K562 (cell line): ENCODE data around the gene CARD8. TPM values are rescaled to one million over a fixed set of nuclear protein-coding genes. Genes with fewer than 3 reads are reported as not detected.

Source experiments
- ARNT ChIP-seq, 2 experiments: fragments of 450-650 bp; IDR thresholded peaks; 2 replicates each; pipeline ENCODE4 v1.6.1; 2016; ENCODE audit warnings: mild to moderate bottlenecking in 1 of 2
- CHD2 ChIP-seq: IDR thresholded peaks from 2 replicates; pipeline ENCODE4 v1.6.1; 2011; ENCODE audit warnings: low read depth, low read length
- GABPB1 ChIP-seq: sonication (generic); formaldehyde crosslinking; IDR thresholded peaks from 2 replicates; pipeline ENCODE4 v1.8.0; 2022; ENCODE audit warnings: mild to moderate bottlenecking, missing genetic modification reagents
- GATA2 ChIP-seq: sonication (generic); formaldehyde crosslinking; IDR thresholded peaks from 2 replicates; pipeline ENCODE4 v1.4.0; 2020; ENCODE audit warnings: mild to moderate bottlenecking, missing genetic modification reagents
- KAT7 ChIP-seq: sonication (generic); formaldehyde crosslinking; IDR thresholded peaks from 2 replicates; pipeline ENCODE4 v1.8.0; 2022; ENCODE audit warnings: missing genetic modification reagents, mild to moderate bottlenecking, borderline replicate concordance
- MBD1 ChIP-seq: fragments of 250-450 bp; sonication (Bioruptor Pico); IDR thresholded peaks from 2 replicates; pipeline ENCODE4 v1.8.0; 2022; ENCODE audit warnings: inconsistent platforms
- MLX ChIP-seq, 2 experiments: fragments of 450-650 bp in 1 of 2; sonication (generic) in 1 of 2; formaldehyde crosslinking; conservative IDR thresholded peaks; 2 replicates each; pipeline versions ENCODE4 v1.4.0 to v1.8.1; 2020 to 2022; ENCODE audit warnings: mild to moderate bottlenecking in 1 of 2, missing genetic modification reagents in 1 of 2
- NCOA4 ChIP-seq: fragments of 450-650 bp; IDR thresholded peaks from 2 replicates; pipeline ENCODE4 v1.6.1; 2018; ENCODE audit warnings: mild to moderate bottlenecking; ENCODE audit not compliant: partially characterized antibody
- NFIX ChIP-seq: fragments of 250-450 bp; sonication (Bioruptor Pico); IDR thresholded peaks from 2 replicates; pipeline ENCODE4 v1.4.0; 2020; ENCODE audit warnings: low read depth, mild to moderate bottlenecking, moderate library complexity
- NONO ChIP-seq, 2 experiments: fragments of 200-400 bp in 1 of 2; fragments of 450-650 bp in 1 of 2; formaldehyde crosslinking in 1 of 2; IDR thresholded peaks; 2 replicates each; pipeline ENCODE4 v1.6.1; 2017; ENCODE audit warnings: low read depth in 2 of 2, mild to moderate bottlenecking in 2 of 2, moderate library complexity in 2 of 2, low read length in 1 of 2
- PML ChIP-seq: IDR thresholded peaks from 2 replicates; pipeline ENCODE4 v1.6.1; 2012; ENCODE audit warnings: low read length, inconsistent platforms
- POLR3A ChIP-seq: IDR thresholded peaks from 2 replicates; pipeline ENCODE4 v1.6.1; 2011; ENCODE audit warnings: borderline replicate concordance, mild to moderate bottlenecking, moderate library complexity; ENCODE audit not compliant: insufficient read length, insufficient read depth; ENCODE audit errors: extremely low read depth
- PREB ChIP-seq: sonication (generic); formaldehyde crosslinking; IDR thresholded peaks from 2 replicates; pipeline ENCODE4 v1.8.1; 2023; ENCODE audit warnings: mild to moderate bottlenecking, missing genetic modification reagents
- PURB ChIP-seq: sonication (generic); formaldehyde crosslinking; IDR thresholded peaks from 2 replicates; pipeline ENCODE4 v1.9.0; 2021; ENCODE audit warnings: low read depth, mild to moderate bottlenecking, missing genetic modification reagents
- RBBP5 ChIP-seq: fragments of 200-600 bp; sonication (generic); IDR thresholded peaks from 2 replicates; pipeline ENCODE4 v1.6.1; 2012; ENCODE audit warnings: borderline replicate concordance, mild to moderate bottlenecking, low read length, control low read depth, inconsistent platforms; ENCODE audit not compliant: insufficient read depth, poor library complexity, severe bottlenecking
- RBM15 ChIP-seq: fragments of 200-400 bp; formaldehyde crosslinking; IDR thresholded peaks from 2 replicates; pipeline ENCODE4 v1.6.1; 2018; ENCODE audit warnings: mild to moderate bottlenecking, low read length, moderate library complexity; ENCODE audit not compliant: insufficient read depth
- RUNX1 ChIP-seq: sonication (generic); IDR thresholded peaks from 2 replicates; pipeline ENCODE4 v1.6.1; 2016; ENCODE audit warnings: antibody characterized with exemption, low read depth
- SIX5 ChIP-seq, 2 experiments: IDR thresholded peaks; 2 replicates each; pipeline ENCODE4 v1.6.1; 2011; ENCODE audit warnings: low read length in 2 of 2, borderline replicate concordance in 1 of 2, low read depth in 1 of 2, mild to moderate bottlenecking in 1 of 2, moderate library complexity in 1 of 2; ENCODE audit not compliant: insufficient read depth in 1 of 2
- SRF ChIP-seq, 2 experiments: fragments of 250-450, 450-650 bp in 1 of 2; sonication (Bioruptor Pico) in 1 of 2; sonication (generic) in 1 of 2; formaldehyde crosslinking; IDR thresholded peaks; 2 replicates each; pipeline versions ENCODE4 v1.5.0 to v1.5.1; 2020 to 2022; ENCODE audit warnings: mild to moderate bottlenecking in 1 of 2, missing genetic modification reagents in 1 of 2
- TAF9B ChIP-seq: fragments of 450-650 bp; IDR thresholded peaks from 2 replicates; pipeline ENCODE4 v1.6.1; 2018; ENCODE audit warnings: mild to moderate bottlenecking; ENCODE audit not compliant: partially characterized antibody
- TCF15 ChIP-seq: fragments of 250-450 bp; sonication (Bioruptor Pico); IDR thresholded peaks from 2 replicates; pipeline ENCODE4 v1.8.0; 2022; ENCODE audit warnings: moderate library complexity, mild to moderate bottlenecking, inconsistent platforms
- ZNF239 ChIP-seq: fragments of 250-450 bp; sonication (Bioruptor Pico); IDR thresholded peaks from 2 replicates; pipeline ENCODE4 v1.4.0; 2020; ENCODE audit warnings: mild to moderate bottlenecking
- ZNF24 ChIP-seq: fragments of 450-650 bp; IDR thresholded peaks from 2 replicates; pipeline ENCODE4 v1.6.1; 2016
- ZNF780A ChIP-seq: fragments of 250-450 bp; sonication (Bioruptor Pico); IDR thresholded peaks from 2 replicates; pipeline ENCODE4 v1.5.0; 2021; ENCODE audit warnings: mild to moderate bottlenecking
- polyA plus RNA-seq, 8 experiments: library from polyadenylated mRNA; depleted of rRNA in 4 of 8; stranded (reverse) in 5 of 8; unstranded in 3 of 8; fragments of >200 nt; fragmentation: Nextera tagmentation in 2 of 8; fragmentation: Illumina TruSeq in 1 of 8; extraction: Ambion mirVana in 2 of 8; extraction: Trizol in 1 of 8; gene quantifications; 2 replicates each; pipeline versions ENCODE4 v1.2.1 to v1.2.3, GENCODE V29; 2011 to 2014; ENCODE audit warnings: inconsistent platforms in 1 of 8, missing spikeins in 1 of 8
- total RNA-seq, 7 experiments: library from RNA; depleted of rRNA in 6 of 7; stranded (reverse); fragments of >200 nt in 6 of 7; fragmentation: Illumina TruSeq in 2 of 7; extraction: Trizol in 2 of 7; gene quantifications; 2 replicates each; pipeline versions ENCODE4 v1.2.1 to v1.2.3, GENCODE V29; 2011 to 2021; ENCODE audit warnings: low replicate concordance in 1 of 7

Gene CARD8
- total and polyA plus RNA-seq, 9 of the 15 experiments (the other 6 are each of a cell fraction or from before 2014, with no cell fraction given): 11.5 to 26.4 (median 20.8) TPM

- TF ChIP-seq ZNF24 (no peak), NCOA4 (no peak), RBBP5 (peak; percentile 33), NONO (IDR thresholded peaks at IDR 0.05; ENCODE audit: low read depth in 2 of 2, low read length in 1 of 2) (no peak), RBM15 (no peak), ZNF780A (CRISPR knock-in tag) (no peak), MBD1 (CRISPR knock-in tag) (no peak), NFIX (CRISPR knock-in tag) (no peak), RUNX1 (0 out of 2 replicates have a peak, but pooled peaks have one; percentile 14), TCF15 (no peak), PURB (CRISPR knock-in tag) (no peak), PML (peak; percentile 39; the same call in 1 of the 2 replicates), ZNF239 (no peak), SIX5 (IDR thresholded peaks at IDR 0.05; ENCODE audit: borderline replicate concordance in 1 of 2, insufficient read depth in 1 of 2, low read depth in 1 of 2, low read length in 2 of 2) (peak; percentile 75; a peak in 3 of 4 replicates), POLR3A (no peak), MLX (CRISPR knock-in tag; conservative IDR thresholded peaks at IDR 0.05) (no peak), KAT7 (CRISPR knock-in tag) (no peak), PREB (CRISPR knock-in tag) (no peak), TAF9B (no peak), ARNT (IDR thresholded peaks at IDR 0.05) (peak in 1 of 2 experiments; percentile 91; a peak in 2 of 4 replicates), GATA2 (CRISPR knock-in tag) (no peak), SRF (CRISPR knock-in tag; IDR thresholded peaks at IDR 0.05) (0 out of 4 replicates have a peak, but pooled peaks of 1 of the 2 experiments have one; percentile 63), GABPB1 (CRISPR knock-in tag) (peak; percentile 73), CHD2 (peak; percentile 10; the same call in 1 of the 2 replicates)
Measured at GRCh38 chr19:48169939-48170803, 85.5 kb downstream of the CARD8 start, which contains the start of the genes LIG1 and ZSWIM9 (continued).
